Mucosa of gallbladder (tissue), 1 donor: ENCODE data around the gene CNTN1. TPM values are rescaled to one million over a fixed set of nuclear protein-coding genes. Genes with fewer than 3 reads are reported as not detected.

Source experiments
- DNase-seq: peaks from one replicate; pipeline ENCODE4 v3.0.0-alpha.2; 2020; ENCODE audit warnings: low spot score
- total RNA-seq: library from RNA; stranded (reverse); gene quantifications from one replicate; pipeline ENCODE4 v1.2.1, GENCODE V29; 2021
- donor health status: DM: no; HTN: no; CAD: no.

CNTN1 gene
- total RNA-seq, 1 donor from 2014 or later = 38.6 TPM

- no peak for DNase-seq
These were observed 415.8 kb downstream of the CNTN1 start for GRCh38 chr12:41108032-41108431.

GRCh38 chr12:41112903-41113302 is 420.7 kb downstream of the CNTN1 start:
- DNase-seq = no peak

GRCh38 chr12:41120211-41120610 is 428.0 kb downstream of the CNTN1 start:
- DNase-seq = no peak

GRCh38 chr12:41121374-41121773 is 429.1 kb downstream of the CNTN1 start:
- no peak for DNase-seq
